ENCODE data around the gene ITGA11. TPM values are rescaled to one million over a fixed set of nuclear protein-coding genes. Genes with fewer than 3 reads are reported as not detected.

The ITGA11 gene
- total RNA-seq, 4 donors from 2014 or later: 0.83 to 3.6 (median 2.0) TPM

GRCh38 chr15:68365770-68366169 lies 66.2 kb downstream of the ITGA11 start:
- no peaks in the 10 kb centered on the region for H3K27me3 ChIP-seq
- no peak overlapping the region for H3K4me3 ChIP-seq
- H3K9me3 ChIP-seq: no peaks in the 10 kb centered on the region
- peaks cover 44% of the 10 kb centered on the region for H3K4me1 ChIP-seq
- TF ChIP-seq POLR2AphosphoS5 (IDR thresholded peaks at IDR 0.05) (no peak), CTCF (IDR thresholded peaks at IDR 0.05) (no peak), EP300 (IDR thresholded peaks at IDR 0.05) (no peak), POLR2A (IDR thresholded peaks at IDR 0.05) (no peak)
- no peak overlapping the region for H3K27ac ChIP-seq
- DNase-seq (ENCODE audit: low spot score in 2 of 2): no peak
- 77% methylated on average over 6 of the region's 6 CpGs for WGBS
- H3K36me3 ChIP-seq: no peaks in the 10 kb centered on the region

- Histone ChIP-seq H3K27ac (peak overlapping the region; percentile 61), H3K27me3 (no peaks in the 10 kb centered on the region), H3K4me1 (peaks cover 44% of the 10 kb centered on the region), H3K36me3 (no peaks in the 10 kb centered on the region), H3K4me3 (no peak overlapping the region), H3K9me3 (no peaks in the 10 kb centered on the region)
- TF ChIP-seq POLR2AphosphoS5 (IDR thresholded peaks at IDR 0.05): no peak
- TF ChIP-seq POLR2A (IDR thresholded peaks at IDR 0.05): no peak
- no peak for TF ChIP-seq EP300 (IDR thresholded peaks at IDR 0.05)
- TF ChIP-seq CTCF (IDR thresholded peaks at IDR 0.05): no peak
- 63% methylated on average over 7 of the region's 7 CpGs for WGBS
- no peak for DNase-seq (ENCODE audit: low spot score in 2 of 2)
These were observed 66.7 kb downstream of the ITGA11 start for GRCh38 chr15:68365140-68365745.

GRCh38 chr15:68364660-68365035 lies 67.3 kb downstream of the ITGA11 start:
- peak overlapping the region; percentile 61 for H3K27ac ChIP-seq
- no peak for DNase-seq (ENCODE audit: low spot score in 2 of 2)
- peaks cover 44% of the 10 kb centered on the region for H3K4me1 ChIP-seq
- no peak overlapping the region for H3K4me3 ChIP-seq
- H3K36me3 ChIP-seq: no peaks in the 10 kb centered on the region
- 81% methylated on average over 11 of the region's 11 CpGs for WGBS
- H3K9me3 ChIP-seq: no peaks in the 10 kb centered on the region
- H3K27me3 ChIP-seq: no peaks in the 10 kb centered on the region
- TF ChIP-seq POLR2AphosphoS5 (IDR thresholded peaks at IDR 0.05) (no peak), EP300 (IDR thresholded peaks at IDR 0.05) (no peak), POLR2A (IDR thresholded peaks at IDR 0.05) (no peak), CTCF (IDR thresholded peaks at IDR 0.05) (no peak)

DNA sequence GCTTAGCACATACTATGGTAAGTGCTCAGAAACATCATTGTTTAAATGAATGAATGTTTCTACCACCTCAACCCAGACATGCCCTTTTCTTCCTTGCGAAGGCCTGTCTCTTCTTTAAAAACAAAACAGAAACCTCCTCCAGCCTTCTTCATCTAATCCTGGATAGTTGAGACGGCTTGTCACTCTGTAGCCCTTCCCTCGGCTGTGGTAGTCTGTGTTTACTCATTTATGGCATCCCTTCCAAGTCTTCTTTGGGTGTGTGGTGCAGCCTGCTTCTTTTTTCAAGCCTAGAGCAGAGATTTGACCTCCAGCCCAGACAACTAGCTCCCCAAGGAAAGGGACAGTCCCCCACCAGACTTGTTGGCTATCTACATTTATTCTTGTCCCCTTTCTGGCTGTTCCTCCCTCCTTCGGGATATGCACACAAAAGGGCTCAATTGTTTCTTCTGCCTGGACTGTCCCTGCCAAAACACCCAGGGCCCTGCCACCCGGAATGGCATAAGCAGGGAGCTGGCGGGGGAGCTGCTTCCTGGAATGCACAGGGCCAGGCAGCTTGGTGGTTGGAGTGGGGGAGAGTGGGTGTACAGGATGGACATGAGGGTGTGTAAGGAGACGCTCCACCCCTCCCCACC lies 67.8 kb downstream of the ITGA11 start:
- Histone ChIP-seq H3K4me3 (no peak overlapping the region), H3K9me3 (no peaks in the 10 kb centered on the region), H3K27me3 (no peaks in the 10 kb centered on the region), H3K27ac (peak overlapping the region; percentile 61), H3K36me3 (no peaks in the 10 kb centered on the region), H3K4me1 (peaks cover 43% of the 10 kb centered on the region)
- DNase-seq (ENCODE audit: low spot score in 2 of 2): no peak
- no peak for TF ChIP-seq POLR2AphosphoS5 (IDR thresholded peaks at IDR 0.05)
- TF ChIP-seq EP300 (IDR thresholded peaks at IDR 0.05): no peak
- no peak for TF ChIP-seq CTCF (IDR thresholded peaks at IDR 0.05)
- no peak for TF ChIP-seq POLR2A (IDR thresholded peaks at IDR 0.05)
- 33% methylated on average over 7 of the region's 7 CpGs for WGBS

- TF ChIP-seq POLR2AphosphoS5 (IDR thresholded peaks at IDR 0.05) (no peak), EP300 (IDR thresholded peaks at IDR 0.05) (no peak), CTCF (IDR thresholded peaks at IDR 0.05) (no peak), POLR2A (IDR thresholded peaks at IDR 0.05) (no peak)
- no peak for DNase-seq (ENCODE audit: low spot score in 2 of 2)
These were observed 68.6 kb downstream of the ITGA11 start for GRCh38 chr15:68363353-68363752.

More at GRCh38 chr15:68363353-68363752, 68.6 kb downstream of the ITGA11 start:
- Histone ChIP-seq H3K36me3 (no peaks in the 10 kb centered on the region), H3K4me1 (peaks cover 38% of the 10 kb centered on the region), H3K9me3 (no peaks in the 10 kb centered on the region), H3K27me3 (no peaks in the 10 kb centered on the region), H3K4me3 (no peak overlapping the region), H3K27ac (no peak overlapping the region)
- WGBS: 80% methylated on average over 2 of the region's 2 CpGs

Measured in suprapubic skin (tissue), 4 donors.